ENCODE measurements around the gene TAF15. TPM values are rescaled to one million over a fixed set of nuclear protein-coding genes. Genes with fewer than 3 reads are reported as not detected.
A peak's percentile ranks its signal among the peaks of the same experiment; 100 is the strongest.

The TAF15 gene
- total RNA-seq, 4 donors from 2014 or later, result 55.9 to 79.8 (median 65.4) TPM

GRCh38 chr17:35849469-35850348 lies 40.4 kb downstream of the TAF15 start:
- H3K4me3 ChIP-seq (replicated peaks in 1 of 3), result no peak overlapping the region
- no peak for TF ChIP-seq POLR2A (IDR thresholded peaks at IDR 0.05)
- peak; percentile 32 to 69 (median 45) for TF ChIP-seq CTCF (IDR thresholded peaks at IDR 0.05)
- H3K9me3 ChIP-seq, result no peaks in the 10 kb centered on the region
- peaks cover 19 to 31% of the 10 kb centered on the region in 2 donors for H3K36me3 ChIP-seq
- DNase-seq, result peak; percentile 13 to 34
- intact Hi-C loops (cut with DNase I), result no loop called here
- 74 to 76% methylated on average over 7 of the region's 7 CpGs for WGBS, 2 donors
- no peaks in the 10 kb centered on the region for H3K4me1 ChIP-seq
- no peaks in the 10 kb centered on the region for H3K27me3 ChIP-seq
- no peak overlapping the region for H3K27ac ChIP-seq

- Histone ChIP-seq H3K27ac (no peak overlapping the region), H3K9me3 (no peaks in the 10 kb centered on the region), H3K36me3 (no peaks in the 10 kb centered on the region), H3K4me3 (replicated peaks in 1 of 3) (no peak overlapping the region), H3K4me1 (no peaks in the 10 kb centered on the region), H3K27me3 (no peaks in the 10 kb centered on the region)
- no peak for DNase-seq
- intact Hi-C loops (cut with DNase I), result no loop called here
- TF ChIP-seq POLR2A (IDR thresholded peaks at IDR 0.05), result no peak
- no peak for TF ChIP-seq CTCF (IDR thresholded peaks at IDR 0.05)
- 68 to 72% methylated on average over 5 of the region's 5 CpGs for WGBS, 2 donors
Measured at GRCh38 chr17:35855965-35856364, 46.7 kb downstream of the TAF15 start.

GRCh38 chr17:35856603-35857002 lies 47.3 kb downstream of the TAF15 start:
- no peaks in the 10 kb centered on the region for H3K4me1 ChIP-seq
- H3K9me3 ChIP-seq, result no peaks in the 10 kb centered on the region
- intact Hi-C loops (cut with DNase I), result no loop called here
- H3K36me3 ChIP-seq, result no peaks in the 10 kb centered on the region
- TF ChIP-seq CTCF (IDR thresholded peaks at IDR 0.05) (no peak), POLR2A (IDR thresholded peaks at IDR 0.05) (no peak)
- H3K27ac ChIP-seq, result no peak overlapping the region
- no peaks in the 10 kb centered on the region for H3K27me3 ChIP-seq
- H3K4me3 ChIP-seq (replicated peaks in 1 of 3), result no peak overlapping the region
- DNase-seq, result no peak
- WGBS, 2 donors, result 81 to 91% methylated on average over 2 of the region's 2 CpGs

- no peak overlapping the region for H3K27ac ChIP-seq
- no peak for TF ChIP-seq POLR2A (IDR thresholded peaks at IDR 0.05)
- no peak for TF ChIP-seq CTCF (IDR thresholded peaks at IDR 0.05)
- intact Hi-C loops (cut with DNase I), result no loop called here
- H3K36me3 ChIP-seq, result no peaks in the 10 kb centered on the region
- H3K27me3 ChIP-seq, result no peaks in the 10 kb centered on the region
- H3K4me1 ChIP-seq, result no peaks in the 10 kb centered on the region
- H3K9me3 ChIP-seq, result no peaks in the 10 kb centered on the region
- WGBS, 2 donors, result 89 to 93% methylated on average over 7 of the region's 7 CpGs
- no peak overlapping the region for H3K4me3 ChIP-seq (replicated peaks in 1 of 3)
- no peak for DNase-seq
Measured at GRCh38 chr17:35864853-35865252, 55.6 kb downstream of the TAF15 start.

Measured in thyroid gland (tissue), 4 donors.